ENCODE results near the gene CSNK2A3. TPM values are rescaled to one million over a fixed set of nuclear protein-coding genes. Genes with fewer than 3 reads are reported as not detected.

Gene CSNK2A3
- total RNA-seq, 2 experiments from 2014 or later: 0.63 to 0.82 TPM

GRCh38 chr11:11389238-11389637 is 36.2 kb upstream of the CSNK2A3 start:
- no peaks in the 10 kb centered on the region for H3K9me2 ChIP-seq (ENCODE audit: insufficient read depth, low read length)
- no peak for TF ChIP-seq CTCF (conservative IDR thresholded peaks at IDR 0.05; ENCODE audit: low read length)
- H3K4me2 ChIP-seq (ENCODE audit: low read length): no peak overlapping the region
- DNase-seq (ENCODE audit: low spot score): no peak
- no peaks in the 10 kb centered on the region for H3K9me3 ChIP-seq (ENCODE audit: low read length)
- no peak overlapping the region for H2AFZ ChIP-seq (ENCODE audit: low read length)
- no peaks in the 10 kb centered on the region for H3K79me2 ChIP-seq (ENCODE audit: insufficient read depth, low read depth, low read length)
- intact Hi-C loops (cut with micrococcal nuclease; ENCODE audit: unreplicated experiment): no loop called here
- no peaks in the 10 kb centered on the region for H4K20me1 ChIP-seq (ENCODE audit: insufficient read depth, low read length)
- no peaks in the 10 kb centered on the region for H3K4me1 ChIP-seq (ENCODE audit: insufficient read depth, low read length, poor library complexity, severe bottlenecking)
- ChIA-PET POLR2A (interaction anchor here (0.9 kb wide), 1 partner anchor 7 kb away, joined by 3 read pairs; no protein-coding TSS in a partner anchor), CTCF (ENCODE audit: unreplicated experiment) (no interaction called here)
- no peak overlapping the region for H3K27ac ChIP-seq (ENCODE audit: low read depth, low read length, poor library complexity, severe bottlenecking)
- H3K36me3 ChIP-seq (ENCODE audit: insufficient read depth, low read length): no peaks in the 10 kb centered on the region
- no TSS peak for BruUV-seq (replicated peaks)
- H3K4me3 ChIP-seq (ENCODE audit: low read depth, low read length, poor library complexity, severe bottlenecking): no peak overlapping the region

- BruUV-seq (replicated peaks): no TSS peak
- Histone ChIP-seq H3K36me3 (ENCODE audit: insufficient read depth, low read length) (no peaks in the 10 kb centered on the region), H3K4me1 (ENCODE audit: insufficient read depth, low read length, poor library complexity, severe bottlenecking) (no peaks in the 10 kb centered on the region), H4K20me1 (ENCODE audit: insufficient read depth, low read length) (no peaks in the 10 kb centered on the region), H3K79me2 (ENCODE audit: insufficient read depth, low read depth, low read length) (no peaks in the 10 kb centered on the region), H3K9me2 (ENCODE audit: insufficient read depth, low read length) (no peaks in the 10 kb centered on the region), H3K4me2 (ENCODE audit: low read length) (no peak overlapping the region), H3K27ac (ENCODE audit: low read depth, low read length, poor library complexity, severe bottlenecking) (no peak overlapping the region), H2AFZ (ENCODE audit: low read length) (no peak overlapping the region), H3K4me3 (ENCODE audit: low read depth, low read length, poor library complexity, severe bottlenecking) (no peak overlapping the region), H3K9me3 (ENCODE audit: low read length) (no peaks in the 10 kb centered on the region)
- ChIA-PET CTCF (ENCODE audit: unreplicated experiment) (no interaction called here), POLR2A (no interaction called here)
- intact Hi-C loops (cut with micrococcal nuclease; ENCODE audit: unreplicated experiment): no loop called here
- DNase-seq (ENCODE audit: low spot score): no peak
- TF ChIP-seq EZH2phosphoT487 (IDR thresholded peaks at IDR 0.05; ENCODE audit: borderline replicate concordance, low read depth, low read length): no peak
- TF ChIP-seq CTCF (conservative IDR thresholded peaks at IDR 0.05; ENCODE audit: low read length): no peak
These were observed 34.7 kb upstream of the CSNK2A3 start for GRCh38 chr11:11387622-11388305.

- POLR2A ChIA-PET: no interaction called here
- no peak for DNase-seq (ENCODE audit: low spot score)
- intact Hi-C loops (cut with micrococcal nuclease; ENCODE audit: unreplicated experiment): no loop called here
- H3K4me2 ChIP-seq (ENCODE audit: low read length): no peak overlapping the region
- no peak overlapping the region for H3K4me3 ChIP-seq (ENCODE audit: low read depth, low read length, poor library complexity, severe bottlenecking)
- no peaks in the 10 kb centered on the region for H3K9me3 ChIP-seq (ENCODE audit: low read length)
- no peaks in the 10 kb centered on the region for H3K4me1 ChIP-seq (ENCODE audit: insufficient read depth, low read length, poor library complexity, severe bottlenecking)
- H4K20me1 ChIP-seq (ENCODE audit: insufficient read depth, low read length): no peaks in the 10 kb centered on the region
- no peak for TF ChIP-seq CTCF (conservative IDR thresholded peaks at IDR 0.05; ENCODE audit: low read length)
- no peak for TF ChIP-seq EZH2phosphoT487 (IDR thresholded peaks at IDR 0.05; ENCODE audit: borderline replicate concordance, low read depth, low read length)
- H2AFZ ChIP-seq (ENCODE audit: low read length): no peak overlapping the region
- BruUV-seq (replicated peaks): no TSS peak
- H3K36me3 ChIP-seq (ENCODE audit: insufficient read depth, low read length): no peaks in the 10 kb centered on the region
- H3K9me2 ChIP-seq (ENCODE audit: insufficient read depth, low read length): no peaks in the 10 kb centered on the region
- H3K79me2 ChIP-seq (ENCODE audit: insufficient read depth, low read depth, low read length): no peaks in the 10 kb centered on the region
- CTCF ChIA-PET (ENCODE audit: unreplicated experiment): no interaction called here
- no peak overlapping the region for H3K27ac ChIP-seq (ENCODE audit: low read depth, low read length, poor library complexity, severe bottlenecking)
These were observed 34.2 kb upstream of the CSNK2A3 start for GRCh38 chr11:11387207-11387606.
